NCI-H2107 treated with DMSO at 0.1 percent for 48 hours (cell line): Measurements from ENCODE around the gene FOXP1.

Experiments used
- DNase-seq: peaks from one replicate; lab custom pipeline; 2025; ENCODE audit not compliant: unreplicated experiment; lab: John Stamatoyannopoulos, UW

The FOXP1 gene

DNA sequence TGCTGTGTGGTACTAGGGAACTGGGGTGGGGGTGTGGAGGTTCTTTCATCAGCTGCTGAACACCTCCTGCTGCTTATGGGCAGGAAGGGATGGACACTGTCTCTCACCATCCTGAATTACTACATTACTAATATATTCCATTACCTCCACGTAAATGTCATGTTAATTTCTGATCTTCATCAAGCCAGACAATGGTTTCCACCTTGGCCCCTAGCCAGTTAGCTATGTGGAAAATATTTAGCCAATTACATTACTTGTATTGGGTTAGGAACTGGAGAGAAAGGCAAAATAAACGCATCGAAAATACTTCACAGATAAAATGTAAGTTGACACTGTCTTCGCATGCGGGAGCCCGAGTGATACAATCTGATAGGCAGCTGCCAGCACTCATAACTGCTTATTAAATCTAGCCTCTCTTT, 95.1 kb downstream of the FOXP1 start:
- DNase-seq: no peak

DNA sequence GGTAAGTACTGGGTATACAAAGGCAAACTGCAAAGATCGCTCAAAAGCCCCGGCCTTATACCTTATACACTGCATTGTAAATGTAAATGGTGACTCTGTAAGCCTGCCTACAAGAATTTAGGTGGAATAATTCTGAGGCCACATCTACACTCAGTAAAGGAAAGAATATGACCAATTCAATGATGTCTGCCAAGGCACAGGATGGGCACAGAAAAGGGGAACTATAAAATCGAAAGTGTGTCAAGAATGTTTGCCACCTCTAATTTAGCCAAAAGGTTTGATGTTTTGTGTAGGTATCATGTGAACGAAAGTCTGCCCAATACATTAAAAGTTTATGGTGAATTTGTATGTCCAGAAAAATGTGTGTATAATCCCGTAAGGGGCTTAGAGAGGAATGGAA, 96.1 kb downstream of the FOXP1 start:
- no peak for DNase-seq

DNA sequence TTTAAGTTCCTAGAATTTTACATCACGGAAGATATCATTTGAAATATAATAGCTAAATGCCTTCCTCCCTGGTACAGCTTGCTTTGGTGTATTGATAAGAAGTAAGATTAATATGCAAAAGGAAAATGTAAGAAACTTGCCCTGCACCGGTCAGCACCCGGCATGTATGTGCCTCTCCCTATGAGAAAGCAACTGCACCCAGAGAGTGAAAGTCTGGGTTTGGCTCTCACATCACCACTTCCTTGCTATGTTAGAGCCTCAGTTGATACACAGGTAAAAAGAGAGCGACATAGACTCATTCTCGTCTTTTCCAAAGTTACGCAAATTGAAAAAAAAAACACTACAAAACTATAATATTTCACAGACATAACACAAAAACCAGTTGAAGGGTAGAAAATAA, 96.7 kb downstream of the FOXP1 start:
- no peak for DNase-seq

DNA sequence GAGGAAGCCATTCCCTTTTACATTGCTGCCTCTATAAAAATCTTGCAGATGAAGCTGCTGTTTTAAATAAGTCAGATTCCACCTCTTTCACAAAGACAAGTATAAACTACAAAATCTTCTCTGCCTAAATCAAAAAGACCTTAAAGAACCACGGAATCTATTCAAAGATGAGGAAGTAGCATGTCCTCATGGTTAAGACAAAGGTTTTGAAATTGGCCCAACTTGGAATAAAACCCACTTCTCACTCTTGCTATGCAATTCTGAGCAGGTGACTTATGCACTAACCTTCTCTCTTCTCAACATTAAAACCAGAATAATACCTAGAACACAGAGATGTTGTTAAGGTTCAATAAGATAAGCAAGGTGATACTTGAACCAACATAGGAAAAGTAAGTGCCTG, 97.6 kb downstream of the FOXP1 start:
- DNase-seq: no peak

DNA sequence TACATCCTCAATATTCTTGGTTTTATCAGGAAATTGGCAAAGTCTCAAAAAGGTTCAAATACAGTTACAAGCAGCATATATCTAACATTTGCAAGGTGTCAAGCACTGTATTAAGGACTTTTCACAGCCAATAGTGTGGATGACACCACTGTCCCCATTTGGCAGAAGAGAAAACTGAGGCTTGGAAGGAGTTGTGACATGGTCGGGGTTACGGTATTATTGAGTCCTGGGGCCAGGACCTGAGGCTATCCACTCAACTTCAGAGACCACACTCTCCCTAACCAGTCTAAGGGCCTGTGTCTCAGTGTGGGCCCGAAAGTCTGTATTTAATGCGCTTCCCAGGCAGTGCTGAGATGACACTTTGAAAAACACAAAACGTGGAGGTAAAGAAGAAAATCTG, 99.1 kb downstream of the FOXP1 start:
- no peak for DNase-seq

DNA sequence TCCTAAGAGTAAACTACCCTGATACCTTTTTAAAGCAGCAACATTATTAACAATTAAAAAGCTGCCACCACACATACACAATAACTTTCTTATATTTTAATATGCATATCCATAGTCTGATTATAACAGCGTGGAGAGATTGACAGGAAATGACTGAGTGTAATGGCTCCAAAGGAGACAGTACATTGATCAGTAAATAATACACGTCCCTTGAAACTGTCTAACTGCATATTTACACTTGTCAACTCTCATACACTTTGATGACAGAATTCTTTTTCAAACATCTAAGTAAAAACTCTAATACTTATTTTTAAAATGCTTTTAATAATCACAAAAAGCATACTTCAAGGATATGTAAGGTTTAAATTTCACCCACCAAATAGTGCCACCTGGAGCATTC, 99.5 kb downstream of the FOXP1 start:
- DNase-seq: no peak

DNA sequence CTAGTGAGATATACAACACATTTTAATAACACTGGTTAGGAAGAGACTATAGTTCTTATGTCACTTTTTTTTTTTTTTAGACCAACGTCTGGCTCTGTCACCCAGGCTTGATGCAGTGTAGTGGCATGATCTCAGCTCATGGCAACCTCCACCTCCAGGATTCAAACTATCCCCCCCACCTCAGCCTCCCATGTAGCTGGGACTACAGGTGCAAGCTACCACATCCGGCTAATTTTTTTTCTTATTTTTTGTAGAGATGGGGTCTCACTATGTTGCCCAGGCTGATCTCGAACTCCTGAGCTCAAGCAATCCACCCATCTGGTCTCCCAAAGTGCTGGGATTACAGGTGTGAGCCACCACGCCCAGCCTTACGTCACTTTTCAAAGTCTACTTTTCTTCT, 100.8 kb downstream of the FOXP1 start:
- DNase-seq: no peak

DNA sequence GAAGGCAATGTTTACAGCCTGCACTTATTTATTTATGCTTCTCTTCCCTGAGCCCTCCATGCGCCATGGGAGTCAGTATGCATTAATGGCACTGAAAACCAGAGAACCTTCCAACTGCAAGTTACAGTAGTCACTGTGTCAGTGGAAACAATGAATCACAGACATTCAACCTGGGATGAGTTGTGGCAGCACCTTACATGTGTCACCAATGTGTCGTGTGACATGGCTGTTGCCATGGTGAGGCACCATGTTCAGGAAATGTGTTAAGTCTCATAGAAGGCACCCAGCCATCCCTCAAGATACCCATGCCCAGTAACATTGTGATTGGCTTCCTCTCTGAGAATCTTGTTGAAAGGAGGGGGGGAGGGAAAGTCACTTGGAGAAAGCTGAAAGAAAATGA, 105.0 kb downstream of the FOXP1 start:
- no peak for DNase-seq

DNA sequence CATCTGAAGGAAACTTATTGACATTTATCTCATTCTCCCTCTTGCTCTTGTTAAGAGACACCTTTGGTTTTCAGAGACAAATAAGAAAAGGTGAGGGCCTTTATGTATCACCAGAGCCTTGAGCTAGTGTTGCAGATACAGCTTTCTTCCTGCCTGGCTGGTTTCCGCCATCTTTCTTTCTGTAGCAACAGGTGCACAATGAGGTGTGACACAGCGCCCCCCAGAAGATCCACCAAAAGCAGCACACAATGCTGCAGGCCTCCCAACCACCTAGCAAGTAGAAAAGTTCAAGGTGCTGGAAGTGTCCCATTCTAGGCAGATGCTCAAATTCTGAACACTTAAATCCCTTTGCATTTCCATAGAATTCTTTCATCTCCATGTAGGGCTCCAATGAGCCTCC, 106.6 kb downstream of the FOXP1 start:
- DNase-seq: no peak

DNA sequence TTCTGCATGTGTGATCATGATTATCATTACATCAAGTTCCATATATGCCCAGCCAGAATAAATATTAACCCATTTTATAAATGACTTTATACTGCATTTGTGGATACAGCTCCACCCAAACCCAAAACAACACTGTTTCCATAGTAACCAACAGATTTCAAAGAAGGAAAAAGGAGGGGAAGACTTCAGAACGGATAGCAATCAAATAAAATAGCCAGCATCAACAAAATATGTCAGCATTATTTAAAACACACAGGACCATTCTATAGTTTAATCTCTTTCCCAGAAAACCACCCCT, 114.4 kb downstream of the FOXP1 start:
- no peak for DNase-seq

DNA sequence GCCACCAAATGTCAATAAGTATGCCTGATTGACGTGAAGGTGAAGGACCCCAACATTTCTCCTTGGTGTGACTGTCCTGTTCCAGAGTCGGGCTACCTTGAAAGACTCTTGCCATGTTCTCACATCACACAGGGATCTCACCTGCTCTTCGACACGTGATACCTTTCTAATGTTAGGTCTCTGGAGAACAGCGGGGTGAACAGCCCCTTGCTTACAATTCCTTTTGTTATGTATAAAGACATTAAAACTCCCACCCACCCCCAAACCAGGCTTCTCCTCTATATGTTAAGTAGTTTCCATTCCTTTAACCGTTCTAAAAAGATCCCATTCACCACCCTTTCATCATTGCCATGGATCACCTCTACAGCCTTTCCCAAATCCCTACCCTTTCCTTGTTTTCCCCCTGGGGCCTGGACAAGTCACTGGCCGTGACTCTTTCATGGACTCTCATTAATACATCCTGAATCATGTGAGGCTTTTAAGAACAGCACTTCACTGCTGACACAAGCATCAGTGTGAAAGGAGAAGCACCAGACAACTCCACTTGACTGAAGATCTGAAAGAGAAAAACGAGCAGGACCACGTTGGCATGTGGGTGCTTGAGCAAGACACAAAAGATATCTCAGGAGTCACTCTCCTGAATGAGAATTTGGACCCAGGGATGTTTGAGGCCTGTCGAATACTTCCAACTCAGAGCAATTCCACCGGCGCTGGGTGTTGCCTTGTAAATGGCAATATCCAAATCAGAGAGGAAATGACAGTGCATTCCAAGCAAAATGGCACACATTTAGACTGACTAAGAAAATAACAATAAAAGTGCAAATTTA, 115.0 kb downstream of the FOXP1 start:
- no peak for DNase-seq

DNA sequence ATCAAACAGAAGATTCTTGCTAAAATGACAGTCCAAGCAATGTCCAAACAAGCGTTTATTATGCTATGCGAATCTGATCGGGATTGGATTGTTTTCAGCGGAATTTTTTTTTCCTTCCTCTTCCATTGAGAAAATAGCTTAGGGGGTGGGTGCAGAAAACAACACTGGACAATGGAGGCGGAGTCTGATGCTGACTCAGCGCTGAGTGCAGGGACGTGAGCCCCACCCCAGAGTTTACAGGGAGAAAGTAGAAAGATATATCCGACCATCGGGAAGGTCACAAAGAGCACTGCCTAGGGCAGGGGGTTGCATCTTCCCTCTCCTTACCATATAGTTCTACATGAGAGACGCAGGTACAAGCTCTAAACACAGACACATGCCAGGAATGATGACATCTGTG, 117.0 kb downstream of the FOXP1 start:
- no peak for DNase-seq

DNA sequence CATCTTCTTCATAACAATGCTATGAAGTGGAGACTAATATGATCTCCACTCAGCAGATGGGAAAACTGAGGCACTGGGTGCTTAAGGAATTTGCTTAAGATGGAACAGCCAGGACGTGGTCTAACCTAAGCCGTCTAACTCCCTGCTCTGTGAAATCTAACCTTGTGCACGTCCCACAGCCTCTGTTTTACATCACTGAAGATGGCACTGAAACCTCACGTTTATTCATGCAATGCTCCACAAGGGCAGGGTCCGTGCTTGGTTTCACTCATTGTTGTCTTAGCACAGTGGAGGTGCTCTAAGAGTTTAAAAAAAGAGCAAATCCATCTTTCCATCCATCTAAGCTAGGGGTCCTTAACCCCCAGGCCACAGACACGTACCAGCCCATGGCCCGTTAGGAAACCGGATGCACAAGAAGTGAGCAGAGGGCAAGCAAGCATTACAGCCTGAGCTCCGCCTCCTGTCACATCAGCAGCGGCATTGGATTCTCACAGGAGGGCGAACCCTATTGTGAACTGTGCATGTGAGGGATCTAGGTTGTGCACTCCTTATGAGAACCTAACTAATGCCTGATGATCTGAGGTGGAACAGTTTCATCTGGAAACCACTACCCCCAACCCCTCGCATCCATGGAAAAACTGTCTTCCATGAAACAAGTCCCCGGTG, 118.0 kb downstream of the FOXP1 start:
- DNase-seq: no peak

DNA sequence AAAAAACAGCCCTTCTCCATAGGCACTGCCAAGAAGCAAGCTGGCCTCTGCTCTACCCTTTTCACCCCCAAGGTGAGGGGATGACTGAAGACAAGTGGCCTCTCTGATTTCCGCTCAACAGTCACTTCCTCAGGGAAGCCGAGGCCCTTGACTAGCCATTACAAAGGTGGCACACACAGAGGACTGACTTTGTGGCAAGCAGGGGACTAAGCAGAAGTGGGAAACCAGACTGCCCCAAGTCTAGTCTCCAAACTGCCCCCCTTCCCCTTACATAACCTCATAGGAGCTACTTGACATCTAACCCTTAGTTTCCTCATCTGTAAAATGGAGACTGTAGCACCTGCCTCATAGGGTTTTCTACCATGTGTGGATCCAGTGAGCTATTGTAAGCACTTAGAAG, 118.9 kb downstream of the FOXP1 start:
- no peak for DNase-seq

DNA sequence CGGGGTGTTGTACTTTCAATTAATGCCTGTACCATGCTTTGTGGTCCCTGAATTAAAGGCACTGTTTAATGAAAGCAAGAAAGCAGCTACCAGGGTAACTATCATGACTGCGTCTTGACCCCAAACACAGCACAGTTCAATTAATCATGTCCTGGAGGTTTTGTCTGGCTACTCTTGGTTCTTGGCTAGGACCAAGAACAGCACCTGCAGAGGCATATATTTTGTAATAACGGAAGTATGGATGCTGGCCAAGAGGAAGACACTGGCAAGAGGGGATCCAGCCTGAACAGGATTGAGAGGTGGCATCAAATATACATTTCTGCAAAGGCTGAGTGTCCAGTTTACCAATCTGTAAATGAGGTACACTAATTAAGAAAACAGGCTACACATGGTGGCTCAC, 119.9 kb downstream of the FOXP1 start:
- no peak for DNase-seq

DNA sequence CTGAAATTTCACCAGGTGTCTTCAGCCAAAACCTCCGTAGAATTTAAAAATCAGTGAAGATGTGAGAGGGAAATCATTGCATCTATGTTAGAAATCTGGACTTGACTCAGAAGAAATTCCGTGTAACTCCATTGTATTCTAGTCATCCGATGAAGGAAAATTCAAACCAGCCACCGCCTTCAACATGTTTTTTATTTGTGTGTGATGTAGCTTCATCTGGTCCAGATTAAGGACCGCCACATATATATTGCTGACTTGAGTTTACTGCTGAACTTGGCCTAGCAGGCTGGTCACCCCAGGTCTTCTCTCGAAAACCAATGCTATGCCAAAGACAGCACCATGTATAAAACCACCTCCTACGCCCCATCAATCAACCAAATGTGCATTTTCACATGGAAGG, 120.9 kb downstream of the FOXP1 start:
- no peak for DNase-seq

DNA sequence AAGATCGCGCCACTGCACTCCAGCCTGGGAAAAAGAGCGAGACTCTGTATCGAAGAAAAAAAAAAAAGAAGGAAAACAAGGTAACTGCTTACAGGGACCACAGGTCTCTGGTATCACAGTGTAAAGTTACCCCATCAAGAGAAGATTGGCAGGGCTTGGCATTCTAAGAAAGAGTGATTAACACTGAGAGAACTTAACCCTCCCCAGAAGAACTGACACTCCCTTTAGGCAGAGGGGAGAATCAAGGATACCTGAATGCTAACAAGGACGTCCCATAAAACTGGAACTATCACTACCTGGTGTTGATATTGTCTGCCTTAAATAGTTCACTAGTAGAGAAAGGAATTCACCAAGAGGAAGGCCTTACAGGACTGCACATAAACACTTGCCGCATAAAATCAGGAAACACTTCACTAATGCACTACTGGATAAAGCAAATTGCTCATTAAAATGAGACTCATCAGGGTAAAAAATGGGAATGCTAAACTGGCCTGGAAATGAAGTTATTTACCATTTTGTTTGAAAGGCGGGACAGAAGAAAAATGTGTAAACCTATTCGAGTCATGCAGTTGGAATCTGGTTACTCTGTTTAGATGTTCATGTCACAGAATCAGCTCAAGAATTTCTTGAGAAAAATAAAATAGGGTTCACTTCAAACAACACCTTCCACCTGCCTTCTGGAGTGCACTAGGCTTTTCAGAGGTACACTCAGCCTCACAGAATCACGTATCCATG, 121.6 kb downstream of the FOXP1 start:
- no peak for DNase-seq

DNA sequence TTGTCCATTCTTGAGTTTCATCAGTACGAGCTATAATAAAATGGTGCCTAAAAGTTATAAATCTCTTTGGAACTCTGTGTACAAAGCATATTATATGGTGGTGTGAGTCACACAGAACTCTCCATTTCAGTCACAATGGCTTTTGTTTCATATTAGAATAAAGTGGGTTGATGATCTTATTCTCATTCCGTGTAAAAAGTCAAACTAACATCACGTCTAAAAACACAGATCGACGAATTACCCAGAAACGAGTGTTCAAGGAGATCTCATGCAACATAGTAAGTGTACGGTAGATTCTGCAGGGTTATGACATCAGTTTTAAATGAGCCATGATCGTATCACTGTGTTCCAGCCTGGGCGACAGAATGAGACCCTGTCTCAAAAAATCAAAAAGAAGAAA, 122.4 kb downstream of the FOXP1 start:
- DNase-seq: no peak

DNA sequence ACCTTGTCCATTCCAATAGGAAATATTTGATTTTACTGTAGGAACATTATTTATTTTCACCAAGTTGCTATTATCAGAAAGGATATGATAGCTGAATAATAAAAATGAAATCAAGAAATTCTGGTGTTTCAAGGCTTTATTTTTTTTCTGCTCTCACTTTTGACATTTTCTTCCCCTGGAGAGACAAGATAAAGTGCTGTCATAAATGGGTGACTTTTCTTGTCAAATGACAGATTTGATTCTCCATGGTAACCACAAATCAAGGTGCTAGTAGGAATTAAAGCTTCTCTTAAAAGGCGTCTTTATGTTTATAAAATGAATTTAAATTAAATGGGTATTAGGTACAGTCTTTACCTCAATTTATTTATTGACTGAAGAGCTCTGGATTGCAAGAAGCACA, 124.6 kb downstream of the FOXP1 start:
- DNase-seq: no peak

DNA sequence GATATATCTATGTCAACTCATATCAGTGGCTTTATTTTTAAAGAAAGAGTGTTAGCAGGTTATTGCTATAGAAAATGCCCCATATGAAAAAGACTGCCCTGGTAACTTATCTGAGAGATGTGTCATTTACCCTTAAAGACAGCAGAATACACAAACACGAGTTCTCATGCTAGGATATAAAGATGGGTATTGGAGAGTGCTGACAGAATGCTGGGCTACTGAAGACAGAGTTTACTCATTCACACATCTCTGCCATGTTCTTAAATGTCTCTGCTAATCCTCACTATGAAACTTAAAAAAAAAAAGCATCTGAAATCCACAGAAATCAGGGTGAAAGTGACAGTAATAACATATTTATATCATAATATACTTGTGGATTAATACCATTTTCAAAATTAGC, 126.7 kb downstream of the FOXP1 start:
- DNase-seq: no peak

DNA sequence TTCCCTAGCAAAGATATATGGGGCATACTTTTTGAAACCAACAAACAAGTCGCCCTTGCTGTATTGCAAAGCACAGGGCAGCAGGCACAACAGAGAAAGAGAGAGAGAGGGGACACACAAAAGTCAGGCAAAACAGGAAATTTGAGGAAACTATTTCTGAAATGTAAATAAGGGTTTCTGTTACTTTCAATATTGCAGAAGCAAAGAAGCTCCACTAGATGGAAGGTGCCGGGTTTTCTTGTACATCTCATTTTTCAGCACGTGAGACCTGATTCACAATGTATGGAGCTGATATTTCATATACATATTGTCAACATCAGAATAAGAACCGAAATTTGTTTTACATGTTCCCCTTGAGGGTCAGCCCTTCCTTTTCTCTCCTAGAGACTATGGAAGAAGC, 127.4 kb downstream of the FOXP1 start:
- DNase-seq: no peak
